ENCODE results near the gene CA9. TPM values are rescaled to one million over a fixed set of nuclear protein-coding genes. Genes with fewer than 3 reads are reported as not detected.

CA9 gene
- total RNA-seq, 1 donor from 2014 or later, result 0.09 TPM

- Mint-ChIP-seq H3K36me3 (peaks cover 52% of the 10 kb centered on the region), H3K9me3 (no peaks in the 10 kb centered on the region), H3K27ac (no peak overlapping the region), H3K4me3 (no peak overlapping the region), H3K4me1 (no peaks in the 10 kb centered on the region), H3K27me3 (ENCODE audit: insufficient read depth, low read depth) (peaks cover 6% of the 10 kb centered on the region)
- H3K79me2 ChIP-seq (ENCODE audit: low read depth), result no peaks in the 10 kb centered on the region
- H3K4me1 ChIP-seq, result no peaks in the 10 kb centered on the region
- no peaks in the 10 kb centered on the region for H3F3A ChIP-seq (ENCODE audit: low read depth)
- H3K4me2 ChIP-seq, result no peak overlapping the region
- TF ChIP-seq EZH2 (IDR thresholded peaks at IDR 0.05) (no peak), CTCF (IDR thresholded peaks at IDR 0.05) (no peak), EZH2phosphoT487 (IDR thresholded peaks at IDR 0.05) (no peak)
- H3K36me3 ChIP-seq, result no peaks in the 10 kb centered on the region
- no peak overlapping the region for H3K27ac ChIP-seq
- H3K27me3 ChIP-seq, result no peaks in the 10 kb centered on the region
- no peak overlapping the region for H2AFZ ChIP-seq (replicated peaks)
- H3K9me3 ChIP-seq (ENCODE audit: low read depth), result no peaks in the 10 kb centered on the region
- no peak overlapping the region for H3K9ac ChIP-seq
- no peak overlapping the region for H3K4me3 ChIP-seq
- no peak for DNase-seq (ENCODE audit: low spot score)
- H4K20me1 ChIP-seq (ENCODE audit: low read depth), result no peaks in the 10 kb centered on the region
These were observed 43.6 kb downstream of the CA9 start for GRCh38 chr9:35717132-35717870.

GRCh38 chr9:35718721-35719511 lies 45.2 kb downstream of the CA9 start:
- TF ChIP-seq EZH2phosphoT487 (IDR thresholded peaks at IDR 0.05) (no peak), EZH2 (IDR thresholded peaks at IDR 0.05) (no peak), CTCF (IDR thresholded peaks at IDR 0.05) (no peak)
- peaks cover 51% of the 10 kb centered on the region for H3K36me3 Mint-ChIP-seq
- H3K27me3 Mint-ChIP-seq (ENCODE audit: insufficient read depth, low read depth), result peaks cover 6% of the 10 kb centered on the region
- H3K27ac Mint-ChIP-seq, result no peak overlapping the region
- Histone ChIP-seq H2AFZ (replicated peaks) (no peak overlapping the region), H3K27me3 (no peaks in the 10 kb centered on the region), H3K4me3 (no peak overlapping the region), H3F3A (ENCODE audit: low read depth) (no peaks in the 10 kb centered on the region), H3K36me3 (no peaks in the 10 kb centered on the region), H3K4me2 (no peak overlapping the region), H3K4me1 (no peaks in the 10 kb centered on the region), H3K27ac (no peak overlapping the region), H4K20me1 (ENCODE audit: low read depth) (no peaks in the 10 kb centered on the region), H3K79me2 (ENCODE audit: low read depth) (no peaks in the 10 kb centered on the region), H3K9ac (no peak overlapping the region), H3K9me3 (ENCODE audit: low read depth) (no peaks in the 10 kb centered on the region)
- no peaks in the 10 kb centered on the region for H3K9me3 Mint-ChIP-seq
- H3K4me3 Mint-ChIP-seq, result no peak overlapping the region
- no peak for DNase-seq (ENCODE audit: low spot score)
- H3K4me1 Mint-ChIP-seq, result no peaks in the 10 kb centered on the region

GRCh38 chr9:35719546-35719945 lies 45.8 kb downstream of the CA9 start:
- Mint-ChIP-seq H3K27me3 (ENCODE audit: insufficient read depth, low read depth) (peaks cover 7% of the 10 kb centered on the region), H3K9me3 (no peaks in the 10 kb centered on the region), H3K4me3 (no peak overlapping the region), H3K36me3 (peaks cover 51% of the 10 kb centered on the region), H3K4me1 (no peaks in the 10 kb centered on the region), H3K27ac (no peak overlapping the region)
- Histone ChIP-seq H3K9ac (no peak overlapping the region), H3K4me1 (no peaks in the 10 kb centered on the region), H3K9me3 (ENCODE audit: low read depth) (no peaks in the 10 kb centered on the region), H3F3A (ENCODE audit: low read depth) (no peaks in the 10 kb centered on the region), H2AFZ (replicated peaks) (no peak overlapping the region), H3K79me2 (ENCODE audit: low read depth) (no peaks in the 10 kb centered on the region), H3K27me3 (no peaks in the 10 kb centered on the region), H3K36me3 (no peaks in the 10 kb centered on the region), H3K4me3 (no peak overlapping the region), H3K27ac (no peak overlapping the region), H3K4me2 (no peak overlapping the region), H4K20me1 (ENCODE audit: low read depth) (no peaks in the 10 kb centered on the region)
- TF ChIP-seq EZH2phosphoT487 (IDR thresholded peaks at IDR 0.05), result no peak
- no peak for DNase-seq (ENCODE audit: low spot score)

- H3K4me2 ChIP-seq, result no peak overlapping the region
- peaks cover 21% of the 10 kb centered on the region for H3K4me1 ChIP-seq
- H3K9me3 ChIP-seq (ENCODE audit: low read depth), result no peaks in the 10 kb centered on the region
- H3K79me2 ChIP-seq (ENCODE audit: low read depth), result peaks cover 29% of the 10 kb centered on the region
- H3K27ac Mint-ChIP-seq, result no peak overlapping the region
- peaks cover 3% of the 10 kb centered on the region for H3K4me1 Mint-ChIP-seq
- no peaks in the 10 kb centered on the region for H3K9me3 Mint-ChIP-seq
- H3K27me3 Mint-ChIP-seq (ENCODE audit: insufficient read depth, low read depth), result peaks cover 3% of the 10 kb centered on the region
- no peak overlapping the region for H2AFZ ChIP-seq (replicated peaks)
- no peaks in the 10 kb centered on the region for H3K27me3 ChIP-seq
- no peak overlapping the region for H3K27ac ChIP-seq
- no peaks in the 10 kb centered on the region for H4K20me1 ChIP-seq (ENCODE audit: low read depth)
- no peak overlapping the region for H3K4me3 Mint-ChIP-seq
- TF ChIP-seq EZH2phosphoT487 (IDR thresholded peaks at IDR 0.05) (no peak), CTCF (IDR thresholded peaks at IDR 0.05) (no peak), EZH2 (IDR thresholded peaks at IDR 0.05) (no peak)
- no peak overlapping the region for H3K9ac ChIP-seq
- peaks cover 5% of the 10 kb centered on the region for H3F3A ChIP-seq (ENCODE audit: low read depth)
- no peak for DNase-seq (ENCODE audit: low spot score)
- no peaks in the 10 kb centered on the region for H3K36me3 ChIP-seq
- H3K36me3 Mint-ChIP-seq, result peaks cover 33% of the 10 kb centered on the region
- no peak overlapping the region for H3K4me3 ChIP-seq
These were observed 49.7 kb downstream of the CA9 start for GRCh38 chr9:35723426-35723825.

Measured in neural progenitor cell (in vitro differentiated cells).